Transverse colon (tissue), 3 donors: ENCODE measurements around the gene IGFBP7.

ENCODE experiments used
- CTCF ChIP-seq, 5 experiments: fragments of 200-600 bp in 3 of 5; fragments of 450-650 bp in 2 of 5; sonication (generic) in 3 of 5; IDR thresholded peaks; 1 replicate in 2 of 5; 2 replicates in 3 of 5; pipeline ENCODE4 v1.5.1; 2016 to 2017; ENCODE audit warnings: antibody characterized with exemption in 5 of 5, inconsistent platforms in 3 of 5, mild to moderate bottlenecking in 2 of 5, moderate library complexity in 1 of 5
- EP300 ChIP-seq: sonication (generic); formaldehyde crosslinking; IDR thresholded peaks from one replicate; pipeline ENCODE4 v1.6.1; 2017; ENCODE audit warnings: antibody characterized with exemption, low read depth

- TF ChIP-seq EP300 = no peak
- no peak for TF ChIP-seq CTCF (IDR thresholded peaks at IDR 0.05)
Measured at GRCh38 chr4:57095956-57096355, 14.2 kb downstream of the IGFBP7 start.
